SH-SY5Y (cell line): ENCODE measurements around the gene CPXM2.

Experiments
- GATA2 ChIP-seq: IDR thresholded peaks from 2 replicates; pipeline ENCODE4 v1.6.1; 2011; ENCODE audit warnings: mild to moderate bottlenecking, low read depth, low read length
- GATA3 ChIP-seq: IDR thresholded peaks from 2 replicates; pipeline ENCODE4 v1.6.1; 2011; ENCODE audit warnings: low read depth, mild to moderate bottlenecking, low read length, moderate library complexity

Gene CPXM2

DNA sequence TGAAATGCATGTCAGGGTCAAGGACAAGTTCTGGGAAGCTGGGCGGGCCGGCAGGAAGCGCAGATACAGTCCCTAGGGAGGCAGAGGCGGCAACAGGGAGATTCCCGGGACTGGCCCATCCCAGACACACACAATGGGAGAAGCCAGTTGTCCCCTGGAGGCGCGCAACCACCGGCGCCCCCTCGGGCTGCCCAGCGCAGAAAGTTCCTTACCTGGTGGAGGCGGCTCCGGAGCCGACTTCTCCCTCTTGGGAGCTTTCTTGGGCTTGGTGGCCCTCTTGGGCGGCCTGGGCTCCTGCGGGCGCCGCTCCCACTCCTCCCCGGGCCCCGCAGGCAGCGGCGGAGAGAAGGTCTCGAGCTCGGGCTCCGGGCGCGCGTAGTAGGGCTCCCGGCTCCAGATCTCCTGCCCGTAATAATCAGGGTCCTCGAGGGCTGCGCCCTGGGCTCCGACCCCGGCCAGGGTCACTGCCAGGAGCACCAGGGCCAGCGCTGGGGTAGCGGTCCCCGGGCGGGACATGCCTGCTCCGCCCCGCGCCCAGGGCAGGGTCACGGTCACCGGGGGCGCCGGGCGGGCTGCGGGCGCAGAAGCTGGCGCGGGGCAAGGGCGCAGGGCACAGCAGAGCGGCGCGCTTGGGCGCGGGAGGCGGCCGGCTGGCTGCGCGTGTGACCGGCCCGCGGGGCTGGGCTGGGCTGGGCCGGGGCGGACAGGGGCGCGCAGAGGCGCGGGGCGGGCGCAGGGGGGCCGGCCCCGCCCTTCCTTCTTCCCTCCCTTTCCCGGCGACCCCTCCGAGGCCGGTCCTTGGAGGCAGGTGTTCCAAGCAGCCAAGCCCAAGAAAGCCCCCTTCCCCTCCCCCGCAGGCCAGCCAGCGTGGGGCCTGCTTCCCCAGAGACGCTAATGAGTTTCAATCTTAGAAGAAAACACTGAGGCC, at the start of gene CPXM2:
CPXM2 (minus strand) TSS at position 664 of the 928 bp plus-strand sequence; CDS start at position 516, 148 bp downstream.
- TF ChIP-seq GATA2 (no peak), GATA3 (no peak)

DNA sequence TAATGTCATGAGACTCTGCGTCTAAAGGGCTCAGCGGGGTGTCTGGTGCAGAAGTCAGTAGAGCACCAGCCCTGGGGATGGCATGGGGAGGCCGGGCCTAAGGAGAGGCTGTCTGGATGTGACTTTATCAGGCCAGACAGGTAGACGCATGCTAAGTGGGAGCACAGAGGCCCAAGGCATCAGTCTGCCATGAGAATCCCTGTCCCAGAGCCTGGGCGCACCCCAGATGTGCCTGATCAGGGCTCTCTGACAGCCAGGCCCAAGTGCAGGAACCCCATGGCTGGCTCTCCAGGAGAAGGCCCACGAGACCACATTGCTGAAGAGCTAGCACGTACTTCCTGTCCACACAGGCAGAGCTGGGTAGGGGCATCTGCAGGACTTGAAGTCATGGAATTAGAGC, 48.0 kb upstream of the CPXM2 start:
- TF ChIP-seq GATA3 = no peak
- TF ChIP-seq GATA2 = no peak

- no peak for TF ChIP-seq GATA3
- no peak for TF ChIP-seq GATA2
Measured at GRCh38 chr10:123938890-123939289, 47.3 kb upstream of the CPXM2 start.

DNA sequence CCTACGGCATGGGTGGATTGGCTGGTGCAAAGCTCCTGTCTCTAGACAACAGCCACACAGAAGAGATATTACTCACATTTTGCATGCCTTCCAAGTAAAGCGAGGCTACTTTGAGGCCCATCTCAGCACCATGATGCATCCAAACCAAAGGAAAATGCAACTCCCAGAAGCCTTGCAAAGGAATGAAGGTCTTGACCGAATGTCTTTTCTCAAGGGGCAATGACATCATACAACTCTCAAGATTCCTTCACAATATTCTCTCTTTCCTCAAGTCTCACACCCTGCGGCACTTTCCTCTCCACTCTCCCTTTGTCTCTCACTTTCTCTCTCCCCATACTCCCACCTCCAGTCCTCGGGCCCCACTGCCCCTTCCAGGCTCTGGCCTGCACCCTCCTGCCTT, 44.8 kb upstream of the CPXM2 start:
- TF ChIP-seq GATA2 = no peak

- TF ChIP-seq GATA3 (no peak), GATA2 (no peak)
Measured at GRCh38 chr10:123935680-123936079, 44.1 kb upstream of the CPXM2 start.

DNA sequence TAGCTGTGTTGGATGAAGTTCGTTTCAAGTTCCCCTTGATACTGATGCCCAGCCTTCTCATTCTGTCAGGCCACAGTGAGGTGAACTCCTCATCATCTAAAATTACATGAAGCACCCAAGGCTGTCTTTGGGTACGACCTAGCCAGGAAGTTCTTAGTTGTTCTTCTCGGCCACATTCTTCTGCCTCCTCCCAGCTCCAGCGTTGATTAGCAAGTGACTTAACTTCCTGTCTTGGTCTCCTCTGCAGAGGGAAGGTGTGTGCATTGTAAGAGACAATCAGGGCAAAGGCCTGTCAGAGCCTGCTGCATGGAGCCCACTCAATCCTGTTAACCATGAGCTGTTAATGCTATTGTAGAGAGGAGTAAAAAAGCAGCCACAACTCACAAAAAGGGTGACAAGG, 43.2 kb upstream of the CPXM2 start:
- TF ChIP-seq GATA3 (no peak), GATA2 (no peak)

DNA sequence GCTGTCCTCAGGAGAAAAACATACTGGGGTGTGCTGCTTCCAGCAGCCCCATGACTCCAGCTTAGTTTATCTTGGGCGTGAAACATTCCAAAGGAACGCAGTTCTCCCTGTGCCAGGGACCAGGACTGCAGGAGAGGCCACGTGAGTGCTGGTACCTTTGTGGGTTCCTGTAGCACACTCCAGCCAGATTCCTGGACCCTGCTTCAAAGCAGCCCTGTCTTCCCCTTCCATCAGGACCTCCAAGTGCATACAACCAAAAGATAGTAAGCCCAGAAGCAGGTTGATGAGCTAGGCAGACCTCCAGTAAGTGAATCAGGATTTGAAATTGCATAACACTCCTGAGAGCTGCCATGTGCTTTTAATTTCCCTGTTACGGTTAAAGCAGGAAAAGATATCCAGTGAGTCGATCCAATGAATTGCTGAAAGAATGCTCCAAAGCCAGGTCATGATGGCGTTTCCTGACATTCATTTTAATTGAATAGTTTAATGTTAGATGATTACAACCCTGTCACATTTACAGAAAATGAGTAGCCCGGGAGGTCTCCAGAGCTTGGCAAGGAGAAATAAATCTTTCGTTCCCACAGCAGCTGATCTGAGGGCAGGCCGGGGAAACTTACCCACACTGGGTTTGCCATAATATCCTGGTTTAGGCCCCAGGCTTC, 38.9 kb upstream of the CPXM2 start:
- no peak for TF ChIP-seq GATA3
- no peak for TF ChIP-seq GATA2

DNA sequence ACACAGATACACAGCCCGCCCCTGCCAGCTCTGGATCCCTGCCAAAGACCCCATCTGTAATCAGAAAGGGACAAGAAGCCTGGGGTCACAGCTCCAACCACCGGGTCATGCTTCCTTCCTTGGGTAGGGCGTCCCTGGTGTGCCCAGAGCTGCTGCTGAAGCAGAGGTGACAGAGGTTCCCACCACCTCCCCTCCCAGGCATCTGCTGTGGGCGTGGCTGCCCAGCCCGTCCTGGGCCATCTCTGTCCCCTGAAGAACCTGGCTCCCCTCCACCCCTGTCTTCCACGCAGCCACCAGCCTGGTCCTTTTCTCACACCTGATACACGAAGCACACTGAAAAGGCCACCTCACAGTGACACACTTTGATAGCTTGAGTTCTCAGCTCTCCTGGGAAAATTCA, 38.2 kb upstream of the CPXM2 start:
- TF ChIP-seq GATA3 (no peak), GATA2 (no peak)

GRCh38 chr10:123928427-123928826, 36.8 kb upstream of the CPXM2 start:
- TF ChIP-seq GATA3 (no peak), GATA2 (no peak)

GRCh38 chr10:123926401-123927264, 35.0 kb upstream of the CPXM2 start:
- no peak for TF ChIP-seq GATA3
- TF ChIP-seq GATA2 = no peak

DNA sequence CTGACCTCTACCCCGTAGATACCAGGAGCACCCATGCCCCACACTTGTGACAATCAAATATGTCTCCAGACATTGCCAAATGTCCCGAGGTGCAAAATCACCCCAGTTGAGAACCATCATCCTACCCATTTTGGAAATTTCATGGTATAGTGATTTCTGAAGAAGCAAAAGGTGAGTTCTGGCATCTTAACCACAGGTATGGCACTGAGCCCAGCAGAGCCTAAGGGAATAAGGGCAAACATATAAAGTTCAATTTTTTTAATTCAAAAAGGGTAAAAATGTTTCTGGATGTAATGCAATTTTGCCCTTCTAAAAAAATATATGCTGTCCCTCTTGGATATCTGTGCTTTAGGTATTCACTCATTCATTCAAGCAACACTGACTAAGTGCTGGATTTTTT, 30.5 kb upstream of the CPXM2 start:
- TF ChIP-seq GATA3 (no peak), GATA2 (no peak)

- no peak for TF ChIP-seq GATA2
- no peak for TF ChIP-seq GATA3
Measured at GRCh38 chr10:123916775-123917174, 25.2 kb upstream of the CPXM2 start.

- TF ChIP-seq GATA2 (no peak), GATA3 (no peak)
Measured at GRCh38 chr10:123913688-123914268, 22.2 kb upstream of the CPXM2 start.

DNA sequence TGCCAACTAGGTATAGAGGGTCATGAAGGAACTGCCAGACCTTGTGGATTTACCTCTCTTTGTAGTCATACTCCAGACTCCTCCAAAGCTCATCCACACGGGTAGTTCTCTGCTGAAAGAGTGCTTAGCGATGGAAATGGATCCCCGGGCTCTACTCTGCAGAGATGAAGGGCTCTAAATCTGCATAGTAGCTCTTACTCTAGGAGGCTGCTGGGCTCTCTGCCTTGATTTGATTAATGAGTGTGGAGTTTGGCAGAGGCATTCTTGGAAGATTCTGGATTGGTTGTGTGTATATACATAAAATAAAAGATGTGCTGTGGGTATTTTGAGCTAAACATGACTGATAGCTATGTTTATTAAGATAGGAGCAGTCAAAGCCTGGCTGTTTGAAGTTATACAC, 21.3 kb upstream of the CPXM2 start:
- no peak for TF ChIP-seq GATA2
- TF ChIP-seq GATA3 = no peak
